SKM-1 (cell line): ENCODE measurements around the gene BMP10.

ENCODE experiments used
- DNase-seq: peaks from one replicate; lab custom pipeline; 2025; ENCODE audit not compliant: unreplicated experiment; lab: John Stamatoyannopoulos, UW

The BMP10 gene, protein sequence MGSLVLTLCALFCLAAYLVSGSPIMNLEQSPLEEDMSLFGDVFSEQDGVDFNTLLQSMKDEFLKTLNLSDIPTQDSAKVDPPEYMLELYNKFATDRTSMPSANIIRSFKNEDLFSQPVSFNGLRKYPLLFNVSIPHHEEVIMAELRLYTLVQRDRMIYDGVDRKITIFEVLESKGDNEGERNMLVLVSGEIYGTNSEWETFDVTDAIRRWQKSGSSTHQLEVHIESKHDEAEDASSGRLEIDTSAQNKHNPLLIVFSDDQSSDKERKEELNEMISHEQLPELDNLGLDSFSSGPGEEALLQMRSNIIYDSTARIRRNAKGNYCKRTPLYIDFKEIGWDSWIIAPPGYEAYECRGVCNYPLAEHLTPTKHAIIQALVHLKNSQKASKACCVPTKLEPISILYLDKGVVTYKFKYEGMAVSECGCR

DNA sequence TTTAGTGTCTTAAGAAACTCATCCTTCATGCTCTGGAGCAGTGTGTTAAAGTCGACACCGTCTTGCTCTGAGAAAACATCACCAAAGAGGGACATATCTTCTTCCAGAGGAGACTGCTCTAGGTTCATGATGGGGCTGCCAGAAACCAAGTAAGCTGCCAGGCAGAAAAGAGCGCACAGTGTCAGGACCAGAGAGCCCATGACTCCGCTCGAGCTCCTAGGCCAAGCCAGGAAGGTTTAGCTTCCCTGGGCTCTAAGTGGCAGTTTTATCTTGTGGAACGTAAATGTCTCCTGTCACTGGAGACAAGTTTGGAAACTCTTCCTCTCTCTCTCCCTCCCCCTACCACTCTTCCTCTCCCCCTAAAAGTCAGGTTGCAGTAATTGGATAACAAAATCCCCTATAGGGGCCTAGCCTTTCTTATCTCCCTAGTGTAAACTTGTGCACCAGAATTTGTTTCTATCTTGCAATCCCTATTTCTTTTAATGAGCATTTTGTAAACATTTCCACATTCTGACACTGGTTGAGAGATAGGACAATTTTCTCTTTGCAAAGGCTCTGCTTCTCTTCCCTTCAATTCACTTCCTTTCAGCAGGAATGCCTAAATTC, at the start of gene BMP10:
Gene BMP10, minus strand, starts transcription at position 239 of the 606 bp plus-strand sequence. Its CDS starts 39 bp downstream, at position 200.
- DNase-seq = no peak

DNA sequence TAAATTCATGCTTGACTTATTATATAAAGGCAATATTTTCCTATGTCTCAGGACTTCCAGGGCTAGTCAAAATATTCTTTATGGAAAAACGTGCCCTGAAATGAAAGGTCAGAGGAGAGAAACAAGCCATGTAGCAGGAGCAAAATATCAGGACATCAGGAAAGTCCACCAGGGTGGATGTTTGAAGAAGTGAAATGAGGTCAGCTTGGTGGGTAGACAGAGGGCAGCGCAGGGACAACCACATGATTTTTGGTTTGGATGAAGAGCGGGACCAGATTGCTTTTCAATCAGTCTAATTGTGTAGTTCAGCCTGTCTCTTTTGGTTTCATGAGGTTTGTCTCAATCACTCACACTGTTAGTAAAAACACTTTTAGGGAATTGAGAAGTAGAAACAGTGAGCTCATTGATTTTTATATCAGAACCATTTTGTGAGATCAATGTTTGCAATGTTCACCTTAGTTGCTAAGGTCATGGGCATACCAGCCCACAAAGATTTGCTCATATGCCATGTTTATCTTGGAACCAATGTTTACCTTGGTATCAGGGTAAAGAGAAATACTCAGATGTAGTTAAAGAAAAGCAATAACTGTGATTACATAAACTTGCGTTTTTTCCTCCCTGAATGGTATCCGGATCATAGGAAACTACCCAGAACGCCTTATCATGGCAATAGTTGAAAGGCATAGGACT, 49.4 kb upstream of the BMP10 start:
- no peak for DNase-seq

DNA sequence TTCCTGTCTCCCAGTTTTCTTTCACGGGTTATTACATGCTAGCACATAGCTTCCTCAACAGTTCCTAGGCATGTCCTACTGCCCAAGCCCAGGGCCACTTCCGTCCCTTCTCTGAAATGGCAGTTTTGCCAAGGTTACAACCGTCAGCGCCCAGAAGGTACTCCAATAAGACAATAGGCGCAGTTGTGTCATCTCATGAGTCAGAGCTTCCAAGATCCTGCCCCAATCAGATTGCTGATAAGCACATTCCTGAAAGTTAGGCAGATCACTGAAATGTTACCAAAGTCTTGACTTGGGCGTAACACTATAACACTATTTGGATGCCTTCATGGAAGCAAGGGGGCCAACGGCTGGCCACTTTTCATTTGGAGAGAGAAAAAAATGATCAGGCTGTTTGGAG, 47.3 kb upstream of the BMP10 start:
- DNase-seq = no peak

DNA sequence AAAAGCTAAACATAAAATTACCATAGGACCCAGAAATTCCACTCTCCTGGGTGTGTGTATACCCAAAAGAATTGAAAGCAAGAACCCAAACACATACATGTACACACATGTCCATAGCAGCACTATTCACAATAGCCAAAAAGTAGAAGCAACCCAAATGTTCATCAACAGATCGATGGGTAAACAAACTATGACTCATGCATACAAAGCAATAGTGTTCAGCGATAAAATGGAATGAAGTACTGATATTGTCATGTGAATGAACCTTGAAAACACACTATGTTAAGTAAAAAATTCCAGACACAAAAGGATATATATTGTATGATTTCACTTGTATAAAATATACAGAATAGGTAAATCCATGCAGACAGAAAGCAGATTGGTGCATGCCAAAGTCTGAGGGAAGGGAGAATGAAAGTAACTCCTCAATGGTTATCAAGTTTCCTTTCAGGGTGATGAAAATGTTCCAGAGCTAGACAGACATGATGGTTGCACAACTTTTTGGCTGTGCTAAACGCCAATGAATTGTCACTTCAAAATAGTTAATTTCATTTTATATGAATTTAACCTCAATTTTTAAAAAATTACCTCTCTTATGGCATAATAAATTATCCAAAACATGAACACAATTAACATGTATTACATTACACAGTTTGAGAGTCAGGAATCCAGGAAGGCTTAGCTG, 46.0 kb upstream of the BMP10 start:
- no peak for DNase-seq

DNA sequence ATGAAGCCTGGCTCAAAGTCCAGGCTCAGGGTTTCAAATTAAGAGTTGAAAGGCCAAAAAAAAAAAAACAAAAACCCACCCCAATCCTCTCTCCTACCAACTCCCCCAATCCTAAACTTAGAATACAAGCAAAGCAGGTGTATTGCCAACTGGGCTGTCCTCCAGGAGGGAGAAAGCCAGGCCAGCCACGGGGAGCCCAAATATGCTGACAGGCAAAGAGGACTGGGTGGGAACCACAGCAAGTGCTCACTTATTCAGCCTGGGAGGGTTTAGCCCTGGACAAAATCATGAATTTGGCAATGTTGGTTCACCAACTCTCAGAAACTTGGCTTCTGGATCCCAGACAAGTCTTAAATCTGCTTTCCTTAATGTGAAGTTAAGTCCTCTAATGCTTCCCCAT, 45.0 kb upstream of the BMP10 start:
- DNase-seq = no peak

DNA sequence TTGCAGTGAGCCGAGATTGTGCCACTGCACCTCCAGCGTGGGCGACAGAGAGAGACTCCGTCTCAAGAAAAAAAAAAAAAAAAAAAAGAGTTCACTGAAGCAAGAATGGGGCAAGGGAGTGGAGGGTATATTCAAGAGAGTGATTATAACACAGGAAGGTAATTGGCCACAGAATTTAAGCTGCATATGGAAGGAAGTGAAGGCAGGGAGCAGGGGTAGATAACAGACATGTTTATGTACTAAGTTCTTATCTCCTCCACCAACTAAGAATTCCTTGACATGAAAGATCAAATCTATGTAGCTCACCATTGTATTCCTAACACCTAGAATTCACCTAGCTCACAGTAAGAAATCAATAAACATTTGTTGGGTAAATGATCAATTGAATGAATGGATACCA, 44.2 kb upstream of the BMP10 start:
- DNase-seq = no peak

DNA sequence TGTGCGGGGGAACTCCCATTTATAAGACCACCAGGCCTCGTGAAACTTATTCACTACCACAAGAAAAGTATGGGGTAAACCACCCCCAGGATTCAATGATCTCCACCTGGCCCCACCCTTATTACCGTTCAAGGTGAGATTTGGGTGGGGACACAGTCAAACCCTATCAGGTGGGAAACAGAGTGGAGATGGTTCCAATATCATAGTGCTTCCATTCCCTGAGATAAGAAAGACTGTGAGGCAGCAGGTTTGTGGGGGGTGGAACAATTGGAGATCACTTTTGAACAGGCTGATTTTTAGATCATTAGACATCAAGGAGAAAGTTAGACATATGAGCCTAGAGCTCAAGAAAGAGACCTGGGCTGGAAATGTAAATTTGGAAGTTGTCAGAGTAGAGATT, 42.2 kb upstream of the BMP10 start:
- no peak for DNase-seq

DNA sequence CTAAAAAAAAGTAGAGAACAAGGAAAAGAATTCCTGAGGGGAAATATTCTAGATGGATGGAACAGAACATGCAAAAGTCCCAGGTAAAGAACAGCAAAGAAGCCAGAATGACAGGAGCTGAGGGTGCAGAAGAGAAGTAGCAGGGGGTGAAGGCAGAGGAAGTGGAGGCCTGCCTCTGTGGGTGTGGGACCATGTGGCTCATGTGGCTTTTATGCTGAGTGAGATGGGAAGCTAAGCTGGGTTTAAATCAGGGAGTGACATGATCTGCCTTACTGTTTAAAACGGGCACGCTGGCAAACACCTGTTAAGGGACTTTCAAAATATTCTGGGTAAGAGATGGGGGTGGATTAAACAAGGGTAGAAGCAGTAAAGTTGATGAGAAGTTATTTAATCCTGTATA, 41.5 kb upstream of the BMP10 start:
- peak; percentile 18 for DNase-seq

DNA sequence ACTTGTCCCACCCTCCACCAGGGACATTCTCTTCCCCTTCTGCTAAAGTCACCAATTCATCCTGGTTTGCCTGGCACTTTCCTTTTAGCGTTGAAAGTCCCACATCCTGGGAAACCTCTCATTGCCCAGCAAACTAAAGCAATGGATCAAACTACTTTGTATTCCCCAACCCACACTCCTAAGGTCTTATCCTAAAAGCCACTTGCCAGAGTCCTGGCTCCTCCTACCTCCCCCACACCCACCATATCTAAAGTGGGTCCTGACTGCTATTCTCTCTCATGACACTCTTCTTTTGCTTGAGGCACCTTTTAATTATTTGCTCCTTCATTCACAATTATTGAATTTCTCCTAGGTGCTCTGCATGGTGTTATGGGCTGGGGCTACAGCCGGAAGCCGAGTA, 40.9 kb upstream of the BMP10 start:
- DNase-seq = no peak

DNA sequence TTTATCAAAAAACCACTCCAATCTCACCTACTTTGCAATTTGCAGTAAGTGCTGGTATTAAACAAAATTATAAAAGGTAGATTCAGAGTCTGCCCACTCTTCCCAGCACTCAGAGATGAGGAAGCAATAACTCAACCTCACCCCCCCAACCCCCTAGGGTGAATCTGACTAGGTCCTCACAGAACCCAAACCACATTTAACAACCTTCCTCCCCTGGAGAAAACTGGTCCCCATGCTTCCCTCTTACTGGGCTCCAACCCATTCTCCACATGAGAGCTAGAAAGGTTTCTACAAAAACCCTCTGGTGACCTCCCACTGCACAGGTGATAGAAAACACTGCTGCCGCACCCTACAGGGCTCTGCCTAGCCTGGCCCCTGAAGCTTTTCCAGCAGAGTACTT, 40.5 kb upstream of the BMP10 start:
- DNase-seq = no peak

DNA sequence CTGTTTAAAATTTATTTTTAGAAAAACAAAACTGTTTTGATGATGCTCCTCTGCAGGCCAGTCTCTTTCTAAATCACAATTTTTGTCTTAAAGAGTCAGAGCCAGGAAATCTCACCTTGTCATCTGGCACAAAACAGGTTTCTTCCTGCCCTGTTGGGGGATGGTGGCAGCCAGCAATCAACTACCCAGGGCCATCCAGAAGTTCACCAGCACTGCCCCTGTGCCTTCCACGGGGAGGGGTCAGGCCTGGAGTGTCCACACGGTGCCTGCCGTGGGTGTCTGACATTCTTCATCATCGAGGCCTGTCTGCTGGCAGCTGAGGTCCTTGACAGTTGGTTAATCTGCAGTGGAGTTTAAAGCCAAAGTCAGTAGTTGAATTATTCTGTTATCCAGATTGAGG, 40.0 kb upstream of the BMP10 start:
- DNase-seq = no peak

DNA sequence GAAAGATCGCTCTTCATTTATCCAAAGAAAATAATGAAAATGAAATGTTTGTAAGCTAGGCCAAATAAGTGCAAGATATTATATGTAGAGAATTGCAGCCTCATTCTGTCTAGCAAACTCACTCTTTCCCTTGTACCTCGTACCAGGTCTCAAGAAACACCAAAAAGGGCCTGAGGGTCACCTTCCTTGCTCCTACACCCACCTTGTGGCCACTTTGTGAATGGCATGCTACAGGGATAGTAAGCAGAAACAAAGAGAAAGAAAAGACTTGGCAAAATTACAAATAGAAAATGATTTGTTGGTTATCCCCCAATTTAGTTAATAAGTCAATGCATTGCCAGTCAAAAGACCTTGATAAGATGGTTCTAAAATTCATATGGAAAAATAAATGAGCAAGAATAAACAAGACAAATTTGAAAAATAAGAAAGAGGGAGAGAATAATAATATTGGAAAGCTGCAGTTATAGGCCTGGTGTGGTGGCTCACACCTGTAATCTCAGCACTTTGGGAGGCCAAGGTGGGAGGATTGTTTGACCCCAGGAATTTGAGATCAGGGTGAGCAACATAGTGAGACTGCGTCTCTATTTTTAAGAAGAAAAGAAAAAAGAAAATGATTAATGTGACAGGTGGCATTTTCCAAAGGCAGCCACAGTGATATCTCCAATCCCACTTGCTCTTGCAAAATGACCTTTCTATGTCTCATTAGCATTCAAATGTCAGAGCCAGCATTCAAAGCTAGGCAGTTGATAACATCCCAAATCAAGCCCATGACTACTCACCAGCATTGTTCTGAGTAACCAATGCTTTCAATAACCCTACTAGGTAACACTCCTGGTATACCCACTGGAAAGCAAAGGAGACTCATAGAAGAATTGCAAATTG, 38.8 kb upstream of the BMP10 start:
- DNase-seq = peak; percentile 43

DNA sequence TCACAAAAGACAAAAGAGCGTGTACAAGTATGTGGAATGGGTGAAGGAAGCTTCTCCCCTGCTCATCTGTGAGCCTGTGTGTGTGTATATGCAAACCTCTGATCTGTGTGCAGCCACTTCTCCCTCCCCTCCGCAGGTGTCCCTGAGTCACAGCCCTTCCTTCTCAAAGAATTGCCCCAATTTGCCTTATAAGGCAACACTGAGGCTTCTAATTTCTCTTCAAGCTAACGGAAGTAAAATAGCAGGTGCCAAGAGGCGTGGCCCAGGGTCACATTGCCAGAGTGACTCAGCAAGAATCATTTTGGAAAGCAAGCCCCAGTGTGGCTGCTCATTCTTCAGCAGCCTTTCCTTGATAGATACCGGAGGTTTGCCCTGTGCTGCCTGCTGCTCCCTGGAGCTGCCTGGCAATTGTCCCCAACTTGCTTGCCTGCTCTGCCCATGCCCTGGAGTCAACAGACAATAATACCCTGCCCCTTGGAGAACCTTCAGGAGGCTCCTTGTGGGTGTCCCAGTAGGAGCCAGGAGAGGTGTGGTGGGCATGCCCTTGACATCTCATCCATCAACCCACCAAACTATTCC, 37.3 kb upstream of the BMP10 start:
- DNase-seq = peak; percentile 71

DNA sequence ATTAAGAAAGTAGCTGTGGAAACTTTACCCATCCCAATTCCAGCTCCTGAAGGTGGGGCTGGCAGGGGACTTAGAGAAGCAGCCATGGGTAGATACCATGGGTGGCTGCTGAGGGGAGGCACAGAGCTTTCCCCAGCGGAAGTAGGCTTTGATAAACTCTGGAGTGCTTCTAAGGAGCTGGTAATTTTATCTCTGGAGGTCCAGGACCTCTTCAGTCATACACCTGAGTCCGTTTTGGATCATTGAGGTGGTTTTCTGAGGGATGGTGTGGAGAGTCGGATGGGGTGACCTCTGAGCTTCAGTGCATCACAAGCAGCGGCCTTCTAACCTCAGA, 36.7 kb upstream of the BMP10 start:
- DNase-seq = no peak

DNA sequence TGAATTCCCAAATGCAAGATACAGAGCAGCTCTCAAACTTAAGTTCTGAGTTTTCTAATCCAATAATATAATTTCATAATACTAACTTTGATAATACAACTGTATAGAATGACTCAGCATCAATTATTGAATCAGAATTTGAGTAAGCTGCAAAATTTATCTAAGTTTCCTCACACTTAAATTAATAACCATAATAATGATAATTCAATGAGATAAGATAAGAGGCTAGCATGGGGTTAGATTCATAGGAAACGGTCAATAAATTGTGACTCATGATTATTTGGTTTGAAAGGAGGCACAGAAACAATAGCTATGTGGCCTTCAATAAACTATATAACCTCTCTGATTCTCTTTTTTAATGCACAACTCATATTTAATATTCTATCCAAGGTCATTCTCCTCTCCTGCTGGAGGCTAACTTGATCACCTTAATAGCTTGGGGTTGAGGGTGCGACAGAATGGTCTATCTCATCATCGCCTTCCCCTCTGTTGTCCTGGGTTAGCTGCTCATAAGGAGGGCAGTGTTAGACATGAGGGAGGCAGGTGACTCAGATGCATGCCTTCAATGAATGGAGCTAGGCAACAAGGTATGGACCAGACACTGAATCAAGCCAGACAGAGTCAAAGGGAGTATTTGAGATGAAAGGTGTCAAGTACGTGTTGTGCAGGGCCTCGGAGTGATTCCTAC, 36.2 kb upstream of the BMP10 start:
- DNase-seq = no peak

DNA sequence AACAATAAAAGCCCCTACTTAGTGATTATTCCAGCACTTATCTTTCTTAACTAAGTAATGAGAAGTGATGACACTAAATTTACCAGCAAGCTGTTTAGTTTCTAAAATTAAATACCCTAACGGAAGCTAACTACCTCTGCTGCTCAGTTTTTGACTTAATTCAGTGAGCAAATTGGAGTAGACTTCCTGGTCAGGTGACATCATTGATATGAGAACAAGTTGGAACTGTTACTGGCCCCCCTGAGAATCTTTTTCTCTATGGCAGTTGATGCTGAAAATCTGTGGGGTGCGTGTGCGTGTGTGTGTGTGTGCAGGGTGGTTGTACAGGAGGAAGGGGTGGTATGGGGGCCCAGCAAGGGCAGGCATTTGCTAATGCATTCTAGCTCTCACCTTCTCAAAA, 35.5 kb upstream of the BMP10 start:
- no peak for DNase-seq

DNA sequence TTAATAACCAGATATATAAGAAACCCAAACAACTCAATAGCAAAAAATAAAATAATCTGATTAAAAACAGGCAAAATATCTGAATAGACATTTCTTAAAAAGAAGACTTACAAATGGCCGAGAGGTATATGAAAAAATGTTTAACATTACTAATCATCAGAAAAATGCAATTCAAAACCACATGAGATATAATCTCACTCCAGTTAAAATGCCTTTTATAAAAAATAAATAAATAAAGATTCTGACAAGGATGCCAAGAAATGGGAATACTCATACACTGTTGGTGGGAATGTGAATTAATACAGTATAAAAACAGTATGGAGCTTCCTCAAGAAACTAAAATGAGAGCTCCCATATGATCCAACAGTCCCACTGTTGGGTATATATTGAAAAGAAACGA, 33.9 kb upstream of the BMP10 start:
- no peak for DNase-seq

DNA sequence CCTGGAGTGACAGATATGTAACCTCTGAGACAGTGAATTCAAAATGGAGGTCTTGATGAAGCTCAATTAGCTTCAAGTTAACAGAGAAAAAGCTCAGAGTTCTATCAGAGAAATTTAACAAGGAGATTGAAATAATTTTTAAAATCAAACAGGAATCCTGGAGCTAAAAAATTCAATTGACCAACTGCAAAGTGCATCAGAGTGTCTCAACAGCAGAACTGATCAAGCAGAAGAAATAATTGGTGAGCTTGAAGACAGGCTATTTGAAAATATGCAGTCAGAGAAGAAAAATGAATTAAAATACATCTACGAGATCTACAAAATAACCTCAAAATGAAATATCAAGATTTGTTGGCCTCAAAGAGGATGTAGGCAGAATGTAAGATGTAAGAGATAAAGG, 30.4 kb upstream of the BMP10 start:
- DNase-seq = no peak

DNA sequence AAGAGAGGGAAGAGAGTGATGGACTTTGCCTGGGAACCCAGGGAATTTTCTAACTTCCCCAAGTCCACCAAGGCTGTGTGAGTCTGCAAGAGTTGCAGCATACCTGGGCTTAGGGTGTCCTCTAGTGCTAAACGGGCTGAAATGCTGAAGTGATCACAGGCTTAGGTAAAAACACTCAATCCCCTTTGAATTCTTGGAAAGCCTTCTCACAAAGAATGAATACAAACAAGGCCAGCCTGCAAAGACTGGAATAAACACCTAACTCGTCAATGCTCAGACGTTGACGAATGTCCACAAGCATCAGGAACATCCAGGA, 30.0 kb upstream of the BMP10 start:
- no peak for DNase-seq
